GM11168 (cell line): ENCODE data around the gene ASPSCR1.

Source experiments
- in situ Hi-C: fragments of 300-500 bp; cut with MboI; formaldehyde crosslinking; loops from one replicate; pipeline ENCODE4 v1.12.0; 2022; ENCODE audit warnings: low sequenced_read_pairs; ENCODE audit not compliant: unreplicated experiment

ASPSCR1 gene

DNA sequence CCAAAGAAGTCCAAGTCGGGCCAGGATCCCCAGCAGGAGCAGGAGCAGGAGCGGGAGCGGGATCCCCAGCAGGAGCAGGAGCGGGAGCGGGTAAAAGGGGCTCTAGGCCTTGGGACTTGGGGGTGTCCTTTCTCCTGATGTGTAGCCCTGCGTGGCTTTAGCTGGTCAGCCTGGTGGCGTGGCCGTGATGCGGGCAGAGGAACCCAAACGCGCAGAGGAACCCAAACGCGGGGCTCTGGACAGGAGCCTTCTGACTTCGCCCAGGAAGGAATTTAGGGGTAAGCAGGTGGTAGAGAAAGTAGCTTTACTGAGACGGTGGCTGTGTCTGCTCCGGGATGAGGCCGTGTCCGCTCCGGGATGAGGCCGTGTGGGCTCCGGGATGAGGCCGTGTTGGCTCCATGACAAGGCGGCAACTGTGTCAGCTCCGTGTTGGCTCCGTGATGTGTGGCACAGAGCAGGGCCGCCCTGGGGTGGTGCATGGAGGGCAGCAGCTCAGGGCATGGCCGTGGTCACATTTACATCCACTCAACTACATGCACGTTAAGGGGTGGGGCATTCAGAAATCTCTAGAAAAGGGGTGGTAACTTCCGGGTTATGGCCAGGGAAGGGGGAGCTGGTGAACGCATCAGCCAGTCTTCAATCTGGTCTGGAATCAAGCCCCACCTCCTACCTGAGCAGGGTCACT lies 19.5 kb downstream of the ASPSCR1 start:
- in situ Hi-C loops, result no loop called here

GRCh38 chr17:81998212-81998611 lies 20.8 kb downstream of the ASPSCR1 start:
- in situ Hi-C loops, result no loop called here

GRCh38 chr17:81998691-81999438 lies 21.4 kb downstream of the ASPSCR1 start:
- in situ Hi-C loops, result no loop called here

DNA sequence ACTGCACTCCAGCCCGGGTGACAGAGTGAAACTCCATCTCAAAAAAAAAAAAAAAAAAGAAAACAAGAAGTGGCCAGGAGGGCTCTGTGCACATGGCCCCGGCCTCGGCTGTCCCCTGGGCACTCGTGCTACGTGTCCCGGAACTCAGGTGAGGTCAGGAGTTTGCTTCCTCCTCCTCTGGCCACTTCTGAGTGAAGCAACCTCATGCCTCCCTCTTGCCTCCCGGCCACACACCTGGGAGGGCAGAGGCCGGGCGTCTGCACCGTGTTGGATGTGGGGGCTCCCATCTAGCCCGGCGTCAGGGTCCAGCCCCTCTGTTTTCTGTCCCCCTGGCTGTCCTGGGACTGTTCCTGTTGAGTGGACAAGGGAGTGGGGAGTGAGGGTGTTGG lies 22.2 kb downstream of the ASPSCR1 start:
- in situ Hi-C loops, result no loop called here

DNA sequence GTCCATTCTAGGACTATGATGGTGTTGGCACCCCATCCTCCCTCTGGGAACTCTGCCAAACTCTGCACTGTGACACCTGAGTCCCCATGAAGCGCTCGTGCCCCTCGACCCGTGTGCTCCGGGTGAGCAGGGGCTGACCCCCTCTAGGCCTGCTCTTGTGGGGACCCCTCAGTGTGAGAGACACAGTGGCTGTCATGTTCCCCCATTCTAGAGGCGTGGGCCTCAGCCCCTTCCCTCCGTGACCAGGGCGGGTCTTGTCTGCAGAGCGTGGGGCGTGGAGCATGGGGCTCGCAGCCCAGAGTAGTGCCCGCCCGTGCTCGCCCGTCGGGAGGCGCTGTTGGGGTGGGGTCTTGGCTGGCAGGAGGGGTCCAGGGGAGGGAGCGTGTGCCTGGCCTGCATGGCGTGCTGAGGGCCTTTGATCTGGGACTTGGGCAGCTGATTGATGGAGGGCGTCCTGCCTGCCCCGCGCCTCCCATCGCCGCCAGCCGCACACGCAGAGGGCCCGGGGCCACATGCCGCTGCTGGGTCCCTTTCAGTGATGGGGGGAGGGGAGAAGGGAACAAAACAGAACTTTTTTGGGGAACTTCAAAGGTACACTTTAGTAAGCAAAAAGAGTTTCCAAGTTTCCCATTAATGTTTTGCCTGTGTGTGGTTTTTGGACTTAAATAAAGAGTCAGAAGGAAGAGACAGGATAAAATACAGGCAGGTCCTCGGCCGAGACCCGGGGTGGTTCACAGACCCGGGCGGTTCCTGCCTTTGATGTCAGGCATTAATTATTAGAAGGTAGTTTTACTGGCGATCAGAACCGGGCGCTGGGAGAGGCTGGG lies 22.8 kb downstream of the ASPSCR1 start:
- in situ Hi-C loops, result no loop called here

DNA sequence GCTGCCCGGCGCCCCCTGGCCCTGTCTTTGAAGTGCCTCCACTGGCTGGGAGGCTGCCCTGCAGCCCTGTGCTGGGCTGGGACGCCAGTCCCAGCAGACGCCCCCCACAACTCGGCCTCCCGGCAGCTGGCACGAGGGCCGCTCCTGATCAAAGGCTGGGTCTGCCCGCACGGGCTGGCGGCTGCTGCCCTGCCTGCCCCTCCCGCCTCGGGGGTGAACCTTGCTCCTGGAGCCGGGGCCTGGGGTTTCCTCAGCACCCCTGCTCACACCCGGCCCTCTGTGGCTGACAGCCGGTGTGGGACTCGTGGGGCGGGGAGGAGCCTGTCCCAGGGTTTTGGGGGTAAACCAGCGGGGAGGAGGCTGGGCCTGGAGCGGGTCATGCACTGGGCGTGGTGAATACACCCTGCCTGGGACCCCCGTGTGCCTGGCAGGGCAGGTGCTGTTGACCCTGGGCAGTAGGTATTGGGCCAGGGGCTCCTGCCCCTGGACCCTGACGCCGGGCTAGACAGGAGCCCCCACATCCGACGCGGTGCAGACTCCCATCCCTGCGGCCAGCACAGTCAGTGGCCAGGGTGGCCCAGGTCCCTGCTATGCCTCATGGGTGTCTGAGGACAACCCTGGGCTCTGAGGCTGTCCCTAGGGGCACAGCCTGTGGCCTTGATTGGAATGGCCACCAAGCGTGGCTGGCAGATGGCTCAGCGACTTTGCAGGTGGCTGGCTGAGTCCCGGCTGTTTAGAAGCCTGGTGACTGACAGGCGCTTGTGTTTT lies 23.6 kb downstream of the ASPSCR1 start:
- in situ Hi-C loops, result no loop called here

GRCh38 chr17:82001571-82002056 lies 24.2 kb downstream of the ASPSCR1 start:
- in situ Hi-C loops, result no loop called here

DNA sequence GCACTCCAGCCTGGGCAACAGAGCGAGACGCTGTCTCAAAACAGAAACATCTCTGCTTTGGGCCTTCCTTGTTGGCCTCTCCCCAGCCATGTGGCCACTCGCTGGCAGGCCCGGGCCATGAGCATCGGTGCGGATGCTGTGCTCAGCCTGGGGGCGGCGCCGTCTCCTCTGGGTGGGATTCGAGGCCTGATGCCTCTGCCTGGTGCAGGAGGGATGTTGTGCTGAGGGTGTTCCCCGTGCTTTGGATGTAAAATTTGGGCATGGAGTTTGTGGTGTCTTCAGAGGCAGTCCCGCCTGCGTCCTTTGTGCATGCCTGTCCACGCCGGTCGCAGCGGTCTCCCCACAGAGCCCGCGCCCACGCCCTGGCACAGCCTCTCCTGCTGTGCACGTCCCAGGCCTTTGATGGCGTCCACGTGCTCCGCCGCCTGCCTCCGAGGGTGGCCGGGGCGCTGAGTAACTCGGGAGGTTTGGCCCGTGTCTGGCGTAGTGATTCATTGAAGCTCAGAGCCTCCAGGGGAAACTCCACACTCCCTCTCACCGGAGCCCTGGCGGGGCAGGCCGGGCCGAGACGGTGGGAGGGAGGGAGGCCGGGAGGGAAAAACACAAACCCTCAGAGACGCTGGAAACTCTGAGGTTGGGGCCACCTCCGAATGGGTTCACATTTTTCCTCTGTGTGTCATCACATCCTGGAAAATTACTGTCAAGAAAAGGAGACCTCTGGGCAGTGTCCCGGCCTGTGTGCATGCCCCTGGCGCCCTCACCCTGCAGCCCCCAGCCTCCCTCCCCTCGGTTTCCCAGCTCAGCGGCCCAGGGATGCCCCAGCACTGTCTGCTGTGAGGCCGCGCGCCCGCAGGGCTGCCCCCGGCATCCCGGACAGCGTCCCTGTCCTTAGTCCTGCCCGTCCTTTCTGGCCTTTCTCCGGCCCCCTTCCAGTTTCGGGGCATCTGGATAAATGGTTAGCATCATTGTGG lies 26.3 kb downstream of the ASPSCR1 start:
- in situ Hi-C loops, result no loop called here

DNA sequence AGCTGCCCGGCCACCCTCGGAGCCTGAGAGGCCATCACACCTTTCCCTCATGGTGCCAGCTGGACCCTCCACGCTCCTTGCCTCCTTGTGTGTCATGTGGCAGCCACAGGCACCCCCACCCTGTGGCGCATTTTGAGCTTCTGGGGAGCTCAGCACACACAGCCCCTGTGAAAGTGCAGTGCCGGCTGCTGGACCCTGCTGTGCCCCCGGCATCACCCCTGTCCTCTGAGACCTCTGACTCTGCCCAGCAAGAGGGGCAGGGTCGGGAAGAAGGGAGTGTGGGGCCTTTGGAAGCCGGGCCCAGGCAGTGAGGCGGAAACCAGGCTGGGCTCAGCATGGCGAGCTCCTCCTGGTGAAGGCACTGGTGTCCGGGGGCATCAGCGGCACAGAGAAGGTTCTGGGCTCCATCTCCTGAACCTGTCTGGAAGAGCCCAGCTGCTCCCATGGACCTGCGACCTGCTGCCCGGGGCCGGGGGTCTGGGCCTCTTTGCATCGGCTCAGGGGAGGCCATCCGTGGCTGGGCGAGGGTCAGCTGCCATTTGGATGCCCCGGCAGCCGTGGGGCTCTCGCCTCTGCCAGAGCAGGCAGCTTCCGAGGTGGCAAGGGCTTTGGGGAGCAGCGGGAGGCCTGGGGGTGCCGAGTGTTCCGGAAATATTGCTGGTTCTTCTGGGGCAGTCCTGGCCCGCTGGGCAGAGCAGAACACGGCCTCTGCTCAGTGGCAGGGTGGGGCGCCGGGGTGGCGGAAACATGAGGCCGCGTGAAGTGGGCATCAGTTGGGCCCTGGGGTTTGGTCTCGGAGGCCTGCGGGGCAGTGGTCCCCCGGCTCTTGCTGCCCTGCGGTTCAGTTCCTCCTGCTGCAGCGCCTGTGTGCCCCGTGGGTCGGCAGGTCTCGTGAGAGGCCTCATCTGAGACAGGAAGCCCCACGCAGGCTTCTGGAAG lies 27.4 kb downstream of the ASPSCR1 start:
- in situ Hi-C loops, result no loop called here

DNA sequence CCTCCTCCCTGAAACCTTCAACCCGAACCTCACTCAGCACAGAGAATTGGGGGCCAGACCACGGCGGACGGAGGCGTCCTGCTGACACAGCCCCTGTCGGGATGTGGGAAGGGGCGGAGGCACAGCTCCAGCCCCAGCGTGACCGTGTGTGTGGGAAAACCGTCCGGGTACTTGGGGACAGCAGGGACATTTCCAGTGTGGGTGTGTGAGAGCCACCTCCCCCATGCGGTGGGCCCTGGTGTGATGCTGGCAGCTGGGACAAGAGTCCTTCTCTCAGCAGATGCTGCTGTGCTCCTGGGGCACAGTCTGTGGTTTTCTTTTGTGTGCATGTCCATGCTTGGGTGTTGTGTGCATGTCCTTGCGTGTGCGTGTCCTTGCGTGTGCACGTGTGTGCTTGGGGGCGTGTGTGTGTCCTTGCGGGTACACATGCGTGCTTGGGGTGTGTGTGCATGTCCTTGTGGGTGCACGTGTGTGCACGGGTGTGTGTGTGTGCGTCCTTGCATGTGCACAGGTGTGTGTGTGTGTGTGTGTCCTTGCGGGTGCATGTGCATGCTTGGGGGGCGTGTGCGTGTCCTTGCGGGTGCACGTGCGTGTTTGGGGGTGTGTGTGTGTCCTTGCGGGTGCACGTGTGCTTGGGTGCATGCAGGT lies 28.4 kb downstream of the ASPSCR1 start:
- in situ Hi-C loops, result no loop called here

GRCh38 chr17:82006468-82007227 lies 29.2 kb downstream of the ASPSCR1 start:
- in situ Hi-C loops, result no loop called here

DNA sequence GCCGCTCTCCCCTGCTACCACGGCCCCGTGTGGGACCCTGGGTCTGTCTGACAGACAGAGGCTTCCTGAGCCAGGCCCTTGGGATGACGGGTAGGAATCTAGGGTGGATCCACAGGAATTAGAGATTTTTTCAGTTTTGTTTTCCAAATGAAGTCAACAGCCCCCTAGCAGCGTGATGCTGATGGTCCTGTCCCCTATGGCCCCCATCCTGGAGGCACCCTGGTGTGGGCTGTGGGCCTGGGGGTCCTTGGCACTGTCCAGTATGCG lies 29.7 kb downstream of the ASPSCR1 start:
- in situ Hi-C loops, result no loop called here

GRCh38 chr17:82007495-82008257 lies 30.2 kb downstream of the ASPSCR1 start:
- in situ Hi-C loops, result no loop called here

DNA sequence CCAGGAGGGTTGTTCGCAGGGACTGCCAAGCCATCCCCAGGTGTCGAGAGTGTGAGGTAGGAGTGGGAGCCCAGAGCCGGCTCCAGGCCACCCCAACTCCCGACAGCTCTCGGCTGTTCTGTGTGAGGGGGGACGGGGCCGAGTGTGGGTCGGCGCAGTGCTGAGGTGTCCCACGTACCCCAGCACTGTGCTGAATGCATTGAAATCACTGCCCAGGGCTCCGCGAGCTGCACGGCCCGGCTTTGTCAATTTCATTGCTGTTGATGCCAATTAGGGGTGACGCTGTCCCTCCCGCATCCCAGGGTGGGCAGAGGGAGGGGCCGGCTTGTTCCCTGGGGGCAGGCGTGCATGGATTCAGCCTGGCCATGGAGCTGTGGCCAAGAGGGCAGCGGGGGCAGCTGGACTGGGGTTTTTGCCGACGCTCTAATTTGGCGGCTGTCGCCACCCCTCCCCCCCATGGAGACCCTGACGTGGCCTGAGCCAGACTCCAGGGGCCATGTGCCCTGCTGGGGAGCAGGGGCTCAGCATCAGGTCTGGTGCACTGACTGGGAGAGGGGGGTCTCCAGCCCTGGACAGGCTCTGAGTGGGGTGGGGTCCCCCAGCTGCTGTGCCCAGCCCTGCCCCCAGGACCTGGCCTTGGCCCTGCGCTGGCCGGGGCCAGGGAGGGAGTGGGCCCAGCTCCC lies 31.0 kb downstream of the ASPSCR1 start:
- in situ Hi-C loops, result no loop called here

- in situ Hi-C loops, result no loop called here
Measured at GRCh38 chr17:82008941-82009405, 31.5 kb downstream of the ASPSCR1 start.

DNA sequence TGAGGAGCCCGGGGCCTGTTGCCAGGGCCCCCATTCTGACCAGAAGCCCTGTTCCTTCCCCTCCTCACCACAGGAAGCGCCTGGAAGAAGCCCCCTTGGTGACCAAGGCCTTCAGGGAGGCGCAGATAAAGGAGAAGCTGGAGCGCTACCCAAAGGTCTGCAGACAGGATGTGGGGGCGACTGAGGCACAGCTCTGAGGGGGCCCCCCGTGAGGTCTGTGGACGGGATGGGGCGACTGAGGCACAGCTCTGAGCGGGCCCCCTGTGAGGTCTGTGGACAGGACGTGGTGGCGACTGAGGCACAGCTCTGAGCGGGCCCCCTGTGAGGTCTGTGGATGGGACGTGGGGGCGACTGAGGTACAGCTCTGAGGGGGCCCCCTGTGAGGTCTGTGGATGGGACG lies 32.0 kb downstream of the ASPSCR1 start:
- in situ Hi-C loops, result no loop called here
